OCI-LY3 (cell line): ENCODE measurements around the gene NLRP14.

Source experiments
- H2AFZ ChIP-seq: fragments of 200-600, 300-600 bp; shearing (Covaris generic); 2 replicates; pipeline ENCODE4 v1.6.0; 2014; ENCODE audit warnings: antibody characterized with exemption, low read depth, low read length
- H3K27ac ChIP-seq: fragments of 200-600, 300-600 bp; sonication (generic); 2 replicates; pipeline ENCODE4 v1.5.1; 2014; ENCODE audit warnings: mild to moderate bottlenecking, low read length, moderate library complexity, mixed read lengths
- H3K27me3 ChIP-seq: fragments of 200-600, 300-600 bp; sonication (generic); 2 replicates; pipeline ENCODE4 v1.6.1; 2014; ENCODE audit warnings: low read depth, low read length, mixed read lengths
- H3K36me3 ChIP-seq: fragments of 200-600, 300-600 bp; sonication (generic); replicated peaks from 2 replicates; pipeline ENCODE3; 2014; ENCODE audit warnings: low read depth, low read length, mixed read lengths
- H3K4me1 ChIP-seq: fragments of 300-600, 200-600 bp; sonication (generic); 2 replicates; pipeline ENCODE4 v1.6.1; 2014; ENCODE audit warnings: low read length, mixed read lengths
- H3K4me2 ChIP-seq: fragments of 200-600, 300-600 bp; sonication (generic); 2 replicates; pipeline ENCODE4 v1.6.1; 2014; ENCODE audit warnings: low read length, mixed read lengths
- H3K4me3 ChIP-seq: fragments of 300-600, 200-600 bp; sonication (generic); 2 replicates; pipeline ENCODE4 v1.5.1; 2014; ENCODE audit warnings: antibody characterized with exemption, mild to moderate bottlenecking, low read length, moderate library complexity
- H3K79me2 ChIP-seq: fragments of 300-600, 200-600 bp; shearing (Covaris generic); 2 replicates; pipeline ENCODE4 v1.6.1; 2014; ENCODE audit warnings: mild to moderate bottlenecking, low read length, mixed read lengths
- H3K9ac ChIP-seq: fragments of 300-600, 200-600 bp; shearing (Covaris generic); 2 replicates; pipeline ENCODE4 v1.6.0; 2014; ENCODE audit warnings: mild to moderate bottlenecking, low read length, moderate library complexity
- H3K9me3 ChIP-seq: fragments of 200-600, 300-600 bp; shearing (Covaris generic); 2 replicates; pipeline ENCODE4 v1.6.1; 2014; ENCODE audit warnings: low read length, mixed read lengths; ENCODE audit not compliant: insufficient read depth
- H4K20me1 ChIP-seq: fragments of 200-600, 300-600 bp; sonication (generic); 2 replicates; pipeline ENCODE4 v1.6.1; 2016; ENCODE audit warnings: low read length, mixed read lengths; ENCODE audit not compliant: insufficient read depth
- EZH2phosphoT487 ChIP-seq: fragments of 200-600 bp; shearing (Covaris generic); IDR thresholded peaks from 2 replicates; pipeline ENCODE4 v1.6.1; 2018; ENCODE audit warnings: antibody characterized with exemption, mixed run types, low read depth
- TF ChIP-seq, protein P1 (sequence below): fragments of 200-600, 300-600 bp; sonication (generic); IDR thresholded peaks from 2 replicates; pipeline ENCODE4 v1.5.1; 2014; ENCODE audit warnings: antibody characterized with exemption, low read length, low read depth

NLRP14 gene, protein sequence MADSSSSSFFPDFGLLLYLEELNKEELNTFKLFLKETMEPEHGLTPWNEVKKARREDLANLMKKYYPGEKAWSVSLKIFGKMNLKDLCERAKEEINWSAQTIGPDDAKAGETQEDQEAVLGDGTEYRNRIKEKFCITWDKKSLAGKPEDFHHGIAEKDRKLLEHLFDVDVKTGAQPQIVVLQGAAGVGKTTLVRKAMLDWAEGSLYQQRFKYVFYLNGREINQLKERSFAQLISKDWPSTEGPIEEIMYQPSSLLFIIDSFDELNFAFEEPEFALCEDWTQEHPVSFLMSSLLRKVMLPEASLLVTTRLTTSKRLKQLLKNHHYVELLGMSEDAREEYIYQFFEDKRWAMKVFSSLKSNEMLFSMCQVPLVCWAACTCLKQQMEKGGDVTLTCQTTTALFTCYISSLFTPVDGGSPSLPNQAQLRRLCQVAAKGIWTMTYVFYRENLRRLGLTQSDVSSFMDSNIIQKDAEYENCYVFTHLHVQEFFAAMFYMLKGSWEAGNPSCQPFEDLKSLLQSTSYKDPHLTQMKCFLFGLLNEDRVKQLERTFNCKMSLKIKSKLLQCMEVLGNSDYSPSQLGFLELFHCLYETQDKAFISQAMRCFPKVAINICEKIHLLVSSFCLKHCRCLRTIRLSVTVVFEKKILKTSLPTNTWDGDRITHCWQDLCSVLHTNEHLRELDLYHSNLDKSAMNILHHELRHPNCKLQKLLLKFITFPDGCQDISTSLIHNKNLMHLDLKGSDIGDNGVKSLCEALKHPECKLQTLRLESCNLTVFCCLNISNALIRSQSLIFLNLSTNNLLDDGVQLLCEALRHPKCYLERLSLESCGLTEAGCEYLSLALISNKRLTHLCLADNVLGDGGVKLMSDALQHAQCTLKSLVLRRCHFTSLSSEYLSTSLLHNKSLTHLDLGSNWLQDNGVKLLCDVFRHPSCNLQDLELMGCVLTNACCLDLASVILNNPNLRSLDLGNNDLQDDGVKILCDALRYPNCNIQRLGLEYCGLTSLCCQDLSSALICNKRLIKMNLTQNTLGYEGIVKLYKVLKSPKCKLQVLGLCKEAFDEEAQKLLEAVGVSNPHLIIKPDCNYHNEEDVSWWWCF

DNA sequence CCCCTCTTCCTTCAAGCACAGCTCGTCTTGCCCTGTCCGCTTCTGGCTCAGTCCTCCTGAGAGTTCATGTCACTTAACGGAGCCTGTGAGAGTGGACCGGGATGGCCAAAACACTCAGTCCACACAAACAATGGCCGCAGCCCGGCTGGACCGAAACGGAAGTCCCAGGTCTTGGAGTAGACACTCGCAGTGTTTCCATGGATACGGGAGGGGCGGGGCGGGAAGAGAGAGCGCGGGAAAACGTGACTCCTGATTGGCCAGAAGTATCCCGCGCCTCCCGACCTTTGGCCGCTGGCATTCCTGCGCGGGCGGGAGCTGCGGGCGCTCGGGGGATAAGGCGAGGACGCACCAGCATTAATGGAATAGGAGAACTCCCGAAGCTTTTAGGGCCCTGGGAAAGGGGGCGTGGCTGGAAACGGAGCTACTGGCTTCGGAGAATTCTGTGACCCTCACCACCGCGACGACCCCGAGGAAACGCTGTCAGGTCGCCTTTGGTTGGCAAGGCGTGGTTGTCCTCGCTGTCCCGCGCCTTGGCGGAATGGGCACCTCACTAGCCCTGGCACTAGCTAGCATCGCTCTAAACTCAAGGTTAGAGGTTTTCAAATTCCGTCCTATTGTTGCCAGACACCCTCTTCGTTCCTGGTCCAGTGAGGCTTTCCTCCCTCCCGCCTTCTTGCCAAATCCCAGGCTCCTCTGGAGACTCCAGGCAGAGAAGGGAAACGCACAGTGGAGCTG lies at the start of gene NLRP14, which contains the start of gene ZNF214:
Gene NLRP14, plus strand, starts transcription at position 297 of the 735 bp plus-strand sequence. CDS start 18,108 bp downstream, outside the sequence.
Gene ZNF214, minus strand, starts transcription at position 164 of the 735 bp plus-strand sequence. CDS start 17,511 bp downstream, outside the sequence.
- H3K4me3 ChIP-seq = no peak within 1 kb of the TSS
- H2AFZ ChIP-seq = no peak within 1 kb of the TSS
- H3K9ac ChIP-seq = no peak within 1 kb of the TSS
- no peaks in the 10 kb centered on the region for H3K9me3 ChIP-seq
- H3K4me1 ChIP-seq = no peaks in the 10 kb centered on the region
- H3K27ac ChIP-seq = no peak within 1 kb of the TSS
- H4K20me1 ChIP-seq = no peaks in the 10 kb centered on the region
- no peak within 1 kb of the TSS for H3K4me2 ChIP-seq
- TF ChIP-seq EZH2phosphoT487 = no peak
- TF ChIP-seq, protein P1, sequence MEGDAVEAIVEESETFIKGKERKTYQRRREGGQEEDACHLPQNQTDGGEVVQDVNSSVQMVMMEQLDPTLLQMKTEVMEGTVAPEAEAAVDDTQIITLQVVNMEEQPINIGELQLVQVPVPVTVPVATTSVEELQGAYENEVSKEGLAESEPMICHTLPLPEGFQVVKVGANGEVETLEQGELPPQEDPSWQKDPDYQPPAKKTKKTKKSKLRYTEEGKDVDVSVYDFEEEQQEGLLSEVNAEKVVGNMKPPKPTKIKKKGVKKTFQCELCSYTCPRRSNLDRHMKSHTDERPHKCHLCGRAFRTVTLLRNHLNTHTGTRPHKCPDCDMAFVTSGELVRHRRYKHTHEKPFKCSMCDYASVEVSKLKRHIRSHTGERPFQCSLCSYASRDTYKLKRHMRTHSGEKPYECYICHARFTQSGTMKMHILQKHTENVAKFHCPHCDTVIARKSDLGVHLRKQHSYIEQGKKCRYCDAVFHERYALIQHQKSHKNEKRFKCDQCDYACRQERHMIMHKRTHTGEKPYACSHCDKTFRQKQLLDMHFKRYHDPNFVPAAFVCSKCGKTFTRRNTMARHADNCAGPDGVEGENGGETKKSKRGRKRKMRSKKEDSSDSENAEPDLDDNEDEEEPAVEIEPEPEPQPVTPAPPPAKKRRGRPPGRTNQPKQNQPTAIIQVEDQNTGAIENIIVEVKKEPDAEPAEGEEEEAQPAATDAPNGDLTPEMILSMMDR = no peak
- no peaks in the 10 kb centered on the region for H3K36me3 ChIP-seq
- no peaks in the 10 kb centered on the region for H3K27me3 ChIP-seq
- no peaks in the 10 kb centered on the region for H3K79me2 ChIP-seq

DNA sequence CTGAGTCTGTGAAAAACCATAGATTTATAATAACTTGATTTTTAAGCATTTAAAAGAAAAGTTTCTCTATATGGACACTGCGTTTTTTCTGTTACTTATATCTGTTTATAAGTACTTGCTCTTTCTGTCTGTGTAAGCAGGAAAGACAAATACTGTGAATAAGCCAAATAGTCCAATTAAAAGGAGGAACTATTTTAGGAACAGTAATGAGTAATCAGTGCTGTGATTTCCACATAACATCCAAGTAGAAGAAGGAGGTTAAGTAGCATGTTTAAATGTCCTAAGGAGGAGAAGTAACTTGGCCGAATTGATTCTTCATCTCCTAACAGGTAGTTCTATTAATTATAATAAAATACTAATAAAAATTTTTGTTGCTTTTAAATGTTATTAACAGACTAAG lies 40.9 kb upstream of the NLRP14 start:
- Histone ChIP-seq H3K9me3 (no peaks in the 10 kb centered on the region), H3K27ac (no peak overlapping the region), H4K20me1 (no peaks in the 10 kb centered on the region), H3K4me3 (no peak overlapping the region), H3K36me3 (no peaks in the 10 kb centered on the region), H2AFZ (no peak overlapping the region), H3K79me2 (no peaks in the 10 kb centered on the region), H3K9ac (no peak overlapping the region), H3K4me2 (no peak overlapping the region), H3K27me3 (no peaks in the 10 kb centered on the region), H3K4me1 (no peaks in the 10 kb centered on the region)
- TF ChIP-seq, protein P1 = no peak
- no peak for TF ChIP-seq EZH2phosphoT487

DNA sequence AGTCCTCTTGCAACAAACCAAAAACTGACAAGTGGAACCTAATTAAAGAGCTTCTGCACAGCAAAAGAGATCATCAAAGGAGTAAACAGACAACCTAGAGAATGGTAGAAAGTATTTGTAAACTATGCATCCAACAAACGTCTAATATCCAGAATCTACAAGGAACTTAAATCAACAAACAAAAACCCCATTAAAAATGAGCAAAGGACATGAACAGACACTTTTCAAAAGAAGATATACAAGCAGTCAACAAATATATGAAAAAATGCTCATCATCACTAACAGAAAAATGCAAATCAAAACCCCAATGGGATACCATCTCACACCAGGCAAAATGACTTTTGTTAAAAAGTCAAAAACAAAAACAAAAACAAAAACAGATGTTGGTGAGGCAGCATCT lies 33.8 kb upstream of the NLRP14 start:
- no peaks in the 10 kb centered on the region for H3K79me2 ChIP-seq
- no peak overlapping the region for H3K27ac ChIP-seq
- no peak overlapping the region for H2AFZ ChIP-seq
- H4K20me1 ChIP-seq = no peaks in the 10 kb centered on the region
- H3K36me3 ChIP-seq = peaks cover 6% of the 10 kb centered on the region
- H3K4me3 ChIP-seq = no peak overlapping the region
- H3K4me1 ChIP-seq = 0 out of 2 replicates have a peak, but pooled peaks cover 5% of the 10 kb centered on the region
- no peak for TF ChIP-seq EZH2phosphoT487
- TF ChIP-seq, protein P1 = no peak
- H3K27me3 ChIP-seq = no peaks in the 10 kb centered on the region
- H3K9me3 ChIP-seq = no peaks in the 10 kb centered on the region
- H3K4me2 ChIP-seq = no peak overlapping the region
- no peak overlapping the region for H3K9ac ChIP-seq
